ENCODE data around the gene YARS1.
"Not testable (repeated sequence)": the region's sequence is repeated elsewhere in the genome, so short reads cannot be mapped to it uniquely, and the experiment has no call there.

The YARS1 gene

GRCh38 chr1:32801096-32801715, 16.0 kb downstream of the YARS1 start:
- no peak overlapping the region for H3K27ac ChIP-seq
- H3K4me3 ChIP-seq, result no peak overlapping the region
- no peak for TF ChIP-seq CTCF (IDR thresholded peaks at IDR 0.05)
- DNase-seq (ENCODE audit: low spot score), result no peak

GRCh38 chr1:32798679-32799416, 18.3 kb downstream of the YARS1 start:
- H3K27ac ChIP-seq, result no peak overlapping the region
- DNase-seq (ENCODE audit: low spot score), result no peak
- no peak for TF ChIP-seq CTCF (IDR thresholded peaks at IDR 0.05)

GRCh38 chr1:32798191-32798590, 19.0 kb downstream of the YARS1 start:
- TF ChIP-seq CTCF (IDR thresholded peaks at IDR 0.05), result no peak
- H3K27ac ChIP-seq, result no peak overlapping the region
- no peak for DNase-seq (ENCODE audit: low spot score)
- no peak overlapping the region for H3K4me3 ChIP-seq

More at GRCh38 chr1:32798679-32799416, 18.3 kb downstream of the YARS1 start:
- no peak overlapping the region for H3K4me3 ChIP-seq

- no peak for DNase-seq (ENCODE audit: low spot score)
- Histone ChIP-seq H3K27ac (no peak overlapping the region), H3K4me3 (no peak overlapping the region)
- no peak for TF ChIP-seq CTCF (IDR thresholded peaks at IDR 0.05)
Measured at GRCh38 chr1:32797456-32797855, 19.7 kb downstream of the YARS1 start.

- not testable (repeated sequence) for DNase-seq (ENCODE audit: low spot score); H3K27ac ChIP-seq; H3K4me3 ChIP-seq
Measured at GRCh38 chr1:32795763-32796162, 21.4 kb downstream of the YARS1 start.

- H3K4me3 ChIP-seq, result no peak overlapping the region
- TF ChIP-seq CTCF (IDR thresholded peaks at IDR 0.05), result no peak
- no peak overlapping the region for H3K27ac ChIP-seq
- DNase-seq (ENCODE audit: low spot score), result no peak
Measured at GRCh38 chr1:32791881-32792280, 25.3 kb downstream of the YARS1 start.

GRCh38 chr1:32789356-32789755, 27.8 kb downstream of the YARS1 start:
- DNase-seq (ENCODE audit: low spot score); H3K4me3 ChIP-seq; H3K27ac ChIP-seq: not testable (repeated sequence)

- TF ChIP-seq CTCF (IDR thresholded peaks at IDR 0.05), result no peak
- Histone ChIP-seq H3K4me3 (no peak overlapping the region), H3K27ac (no peak overlapping the region)
- DNase-seq (ENCODE audit: low spot score), result no peak
Measured at GRCh38 chr1:32786856-32787255, 30.3 kb downstream of the YARS1 start.

Data from coronary artery (tissue), 2 donors.